Upper lobe of left lung (tissue), 4 donors: Measurements from ENCODE around the gene C11orf97.

Source experiments
- CTCF ChIP-seq, 6 experiments: fragments of 450-650 bp in 4 of 6; fragments of 200-600 bp in 2 of 6; sonication (generic) in 2 of 6; IDR thresholded peaks; one replicate each; pipeline ENCODE4 v1.5.1; 2016 to 2019; ENCODE audit warnings: antibody characterized with exemption in 6 of 6
- POLR2A ChIP-seq, 4 donors: fragments of 450-650 bp; IDR thresholded peaks; one replicate each; pipeline ENCODE4 v1.5.1; 2016 to 2017; ENCODE audit warnings: antibody characterized with exemption in 4 of 4, mild to moderate bottlenecking in 2 of 4

GRCh38 chr11:94563848-94564467, 51.7 kb downstream of the C11orf97 start:
- TF ChIP-seq CTCF (IDR thresholded peaks at IDR 0.05) (no peak), POLR2A (IDR thresholded peaks at IDR 0.05) (no peak)
